HepG2 (cell line): ENCODE measurements around the gene ELP2. TPM values are rescaled to one million over a fixed set of nuclear protein-coding genes. Genes with fewer than 3 reads are reported as not detected.

ENCODE experiments used
- ATAC-seq: fragments of 200-7000 bp; cut with Tn5 transposase; 3 replicates; pipeline ENCODE4 v1.9.1; 2020; ENCODE audit warnings: mild to moderate bottlenecking, moderate library complexity
- BruUV-seq: library from RNA; stranded (reverse); fragments of 400-500 nt; replicated peaks from 2 replicates; lab custom pipeline; 2021; lab: Mats Ljungman, UMichigan
- CTCF ChIA-PET: fragments of 300-600 bp; formaldehyde crosslinking; extraction: SDS; loops from one replicate; lab custom pipeline; 2021; ENCODE audit warnings: low total read pairs, inconsistent platforms, low intra/inter-chr PET ratio; lab: Yijun Ruan, JAX
- POLR2A ChIA-PET: fragments of 350-600 bp; sonication (Branson Sonifier 250); formaldehyde crosslinking; loops from one replicate; lab custom pipeline; 2020; ENCODE audit warnings: antibody characterized with exemption, inconsistent platforms; lab: Yijun Ruan, JAX
- DNase-seq: peaks from one replicate; pipeline ENCODE4 v3.0.0-alpha.2; 2015; ENCODE audit warnings: low spot score
- FAIRE-seq: peaks from 3 replicates; lab custom pipeline; 2011; peaks lifted over from hg19 to GRCh38; lab: Jason Lieb, UNC
- H2AFZ ChIP-seq: one replicate; pipeline ENCODE4 v1.6.1; 2011; ENCODE audit warnings: low read length, inconsistent platforms
- H3K27ac ChIP-seq: fragments of 300-600 bp; 3 replicates; pipeline ENCODE4 v1.8.0; 2011; ENCODE audit warnings: mixed run types, mild to moderate bottlenecking, mixed read lengths, low read length, inconsistent platforms; ENCODE audit not compliant: insufficient read depth; ENCODE audit errors: extremely low read length
- H3K27me3 ChIP-seq, 2 experiments: fragments of 200-600 bp in 1 of 2; 2 replicates in 1 of 2; 3 replicates in 1 of 2; pipeline versions ENCODE4 v1.6.0 to v1.8.0; 2011; ENCODE audit warnings: low read length in 2 of 2, mild to moderate bottlenecking in 2 of 2, moderate library complexity in 2 of 2, inconsistent platforms in 1 of 2; ENCODE audit not compliant: insufficient read depth in 2 of 2, control insufficient read depth in 1 of 2
- H3K36me3 ChIP-seq, 2 experiments: fragments of 200-600 bp in 1 of 2; replicated peaks in 1 of 2; 2 replicates in 1 of 2; 3 replicates in 1 of 2; pipeline versions ENCODE4 v1.5.1 to v1.8.0; 2011; ENCODE audit warnings: low read length in 2 of 2, inconsistent platforms in 1 of 2; ENCODE audit not compliant: insufficient read depth in 2 of 2, control insufficient read depth in 1 of 2
- H3K4me1 ChIP-seq: 2 replicates; pipeline ENCODE4 v1.5.1; 2012; ENCODE audit warnings: low read length, inconsistent platforms; ENCODE audit not compliant: insufficient read depth
- H3K4me2 ChIP-seq: 2 replicates; pipeline ENCODE4 v1.6.0; 2011; ENCODE audit warnings: low read depth, low read length, inconsistent platforms
- H3K4me3 ChIP-seq, 3 experiments: fragments of 200-600 bp in 1 of 3; sonication (generic), shearing (Covaris generic) in 1 of 3; replicated peaks in 1 of 3; 2 replicates each; pipeline ENCODE4 v1.5.1; 2011 to 2016; ENCODE audit warnings: low read length in 3 of 3, inconsistent platforms in 2 of 3, low read depth in 2 of 3, mild to moderate bottlenecking in 2 of 3, control low read depth in 1 of 3, mixed read lengths in 1 of 3; ENCODE audit not compliant: insufficient read depth in 1 of 3
- H3K79me2 ChIP-seq: one replicate; pipeline ENCODE4 v1.6.1; 2011; ENCODE audit warnings: low read length, inconsistent platforms; ENCODE audit not compliant: insufficient read depth
- H3K9ac ChIP-seq: 2 replicates; pipeline ENCODE4 v1.6.0; 2011; ENCODE audit warnings: mild to moderate bottlenecking, low read depth, low read length, inconsistent platforms; ENCODE audit not compliant: insufficient read depth
- H3K9me3 ChIP-seq: 2 replicates; pipeline ENCODE4 v1.5.1; 2012; ENCODE audit warnings: mild to moderate bottlenecking, low read length
- H4K20me1 ChIP-seq: 2 replicates; pipeline ENCODE4 v1.6.0; 2011; ENCODE audit warnings: inconsistent platforms, mild to moderate bottlenecking, low read length, moderate library complexity; ENCODE audit not compliant: insufficient read depth
- AGO1 ChIP-seq: fragments of 200-400 bp; formaldehyde crosslinking; IDR thresholded peaks from 2 replicates; pipeline ENCODE4 v1.6.1; 2017; ENCODE audit warnings: mild to moderate bottlenecking, low read depth, low read length, moderate library complexity; ENCODE audit not compliant: poor library complexity, severe bottlenecking
- ATAD3A ChIP-seq: sonication (generic); formaldehyde crosslinking; IDR thresholded peaks from 2 replicates; pipeline ENCODE4 v1.4.0; 2020; ENCODE audit warnings: missing genetic modification reagents
- GABPB1 ChIP-seq: IDR thresholded peaks from 2 replicates; pipeline ENCODE4 v1.6.1; 2016; ENCODE audit warnings: mild to moderate bottlenecking, missing genetic modification reagents, moderate library complexity, missing compliant biosample characterization
- GFI1 ChIP-seq: sonication (generic); formaldehyde crosslinking; IDR thresholded peaks from 2 replicates; pipeline ENCODE4 v1.5.0; 2020; ENCODE audit warnings: missing genetic modification reagents, mild to moderate bottlenecking, borderline replicate concordance
- KLF12 ChIP-seq: sonication (generic); formaldehyde crosslinking; IDR thresholded peaks from 2 replicates; pipeline ENCODE4 v1.4.0; 2020; ENCODE audit warnings: missing genetic modification reagents, borderline replicate concordance
- RCOR2 ChIP-seq: IDR thresholded peaks from 2 replicates; pipeline ENCODE4 v1.6.1; 2016; ENCODE audit warnings: missing biosample characterization, missing genetic modification reagents
- TAF15 ChIP-seq: fragments of 200-400 bp; formaldehyde crosslinking; IDR thresholded peaks from one replicate; pipeline ENCODE4 v1.6.1; 2018; ENCODE audit warnings: mild to moderate bottlenecking, low read depth, low read length; ENCODE audit not compliant: poor library complexity, severe bottlenecking
- ZNF101 ChIP-seq: sonication (generic); formaldehyde crosslinking; IDR thresholded peaks from 2 replicates; pipeline ENCODE4 v1.4.0; 2020; ENCODE audit warnings: mild to moderate bottlenecking, low read depth, missing genetic modification reagents, borderline replicate concordance
- ZNF256 ChIP-seq: sonication (generic); formaldehyde crosslinking; conservative IDR thresholded peaks from 2 replicates; pipeline ENCODE4 v1.4.0; 2020; ENCODE audit warnings: missing genetic modification reagents
- ZNF660 ChIP-seq: sonication (generic); formaldehyde crosslinking; IDR thresholded peaks from 2 replicates; pipeline ENCODE4 v1.5.1; 2020; ENCODE audit warnings: mild to moderate bottlenecking, low read depth, missing genetic modification reagents, borderline replicate concordance
- ZNF674 ChIP-seq: sonication (generic); formaldehyde crosslinking; IDR thresholded peaks from 2 replicates; pipeline ENCODE4 v1.5.0; 2020; ENCODE audit warnings: low read depth, mild to moderate bottlenecking, missing genetic modification reagents
- ZNF749 ChIP-seq: sonication (generic); formaldehyde crosslinking; IDR thresholded peaks from 2 replicates; pipeline ENCODE4 v1.8.0; 2022; ENCODE audit warnings: mild to moderate bottlenecking, missing genetic modification reagents, moderate library complexity, borderline replicate concordance
- WGBS: methylation state at CpG from one replicate; pipeline ENCODE4 v1.1.6; 2017; ENCODE audit warnings: low lambda C conversion rate; 5-methylcytosine and 5-hydroxymethylcytosine counted together
- in situ Hi-C: cut with HindIII; loops from 2 replicates; pipeline ENCODE4 v1.10.0; 2017; ENCODE audit warnings: low pct_unique_long_range_greater_than_20kb; ENCODE audit not compliant: extremely low pct_ligation_motif_present
- intact Hi-C: fragments of 100-400 bp; cut with micrococcal nuclease; formaldehyde crosslinking; loops from one replicate; pipeline ENCODE4 v1.10.0; 2022; ENCODE audit not compliant: unreplicated experiment
- polyA plus RNA-seq, 8 experiments: library from polyadenylated mRNA; depleted of rRNA in 3 of 8; stranded (reverse) in 7 of 8; unstranded in 1 of 8; fragments of >200 nt; fragmentation: Illumina TruSeq in 4 of 8; extraction: Trizol in 4 of 8; gene quantifications; 2 replicates each; pipeline versions ENCODE4 v1.2.1 to v1.2.3, GENCODE V29; 2011 to 2016; ENCODE audit warnings: low read depth in 4 of 8, missing spikeins in 1 of 8, mixed read lengths in 1 of 8; ENCODE audit not compliant: insufficient read depth in 1 of 8
- total RNA-seq, 5 experiments: library from RNA; depleted of rRNA; stranded (reverse); fragments of >200 nt; fragmentation: Illumina TruSeq; extraction: Trizol; gene quantifications; 2 replicates each; pipeline ENCODE4 v1.2.3, GENCODE V29; 2016; ENCODE audit warnings: low read depth in 1 of 5
- TF ChIP-seq, protein P1 (sequence below), 2 experiments: sonication (generic) in 1 of 2; formaldehyde crosslinking in 1 of 2; IDR thresholded peaks; 2 replicates each; pipeline versions ENCODE4 v1.4.0 to v1.6.1; 2018 to 2020; ENCODE audit warnings: missing genetic modification reagents in 2 of 2, borderline replicate concordance in 1 of 2, low read depth in 1 of 2, mild to moderate bottlenecking in 1 of 2, missing biosample characterization in 1 of 2
- TF ChIP-seq, protein P2 (sequence below): sonication (generic); formaldehyde crosslinking; IDR thresholded peaks from 2 replicates; pipeline ENCODE4 v1.5.0; 2020; ENCODE audit warnings: missing genetic modification reagents, mild to moderate bottlenecking, borderline replicate concordance
- TF ChIP-seq, protein P3 (sequence below): IDR thresholded peaks from 2 replicates; pipeline ENCODE4 v1.6.1; 2016; ENCODE audit warnings: low read depth, control low read depth

Gene ELP2
- total and polyA plus RNA-seq, 2 of the 13 experiments (the other 11 are each of a cell fraction or from before 2014, with no cell fraction given): 98.7 to 100 TPM

DNA sequence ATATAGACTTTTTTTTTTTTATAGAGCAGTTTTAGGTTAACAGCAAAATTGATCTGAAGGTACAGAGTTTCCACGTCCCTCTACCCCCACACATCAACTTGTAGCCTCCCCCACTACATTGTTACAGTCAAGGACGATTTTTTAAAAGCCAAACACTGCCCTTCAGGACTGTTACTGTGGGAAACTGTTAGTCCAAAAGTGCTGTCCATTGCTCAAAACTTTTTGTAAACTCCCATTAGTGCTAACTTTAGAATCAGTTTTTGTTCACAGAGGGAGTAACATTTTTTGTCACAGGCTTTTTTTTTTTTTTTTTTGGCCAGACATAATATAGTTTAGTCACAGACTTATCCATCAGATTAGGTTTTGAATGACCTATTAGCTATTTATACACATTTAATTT lies 24.1 kb downstream of the ELP2 start (continued):
- TF ChIP-seq, protein P1, sequence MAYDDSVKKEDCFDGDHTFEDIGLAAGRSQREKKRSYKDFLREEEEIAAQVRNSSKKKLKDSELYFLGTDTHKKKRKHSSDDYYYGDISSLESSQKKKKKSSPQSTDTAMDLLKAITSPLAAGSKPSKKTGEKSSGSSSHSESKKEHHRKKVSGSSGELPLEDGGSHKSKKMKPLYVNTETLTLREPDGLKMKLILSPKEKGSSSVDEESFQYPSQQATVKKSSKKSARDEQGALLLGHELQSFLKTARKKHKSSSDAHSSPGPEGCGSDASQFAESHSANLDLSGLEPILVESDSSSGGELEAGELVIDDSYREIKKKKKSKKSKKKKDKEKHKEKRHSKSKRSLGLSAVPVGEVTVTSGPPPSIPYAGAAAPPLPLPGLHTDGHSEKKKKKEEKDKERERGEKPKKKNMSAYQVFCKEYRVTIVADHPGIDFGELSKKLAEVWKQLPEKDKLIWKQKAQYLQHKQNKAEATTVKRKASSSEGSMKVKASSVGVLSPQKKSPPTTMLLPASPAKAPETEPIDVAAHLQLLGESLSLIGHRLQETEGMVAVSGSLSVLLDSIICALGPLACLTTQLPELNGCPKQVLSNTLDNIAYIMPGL (CRISPR knock-in tag; IDR thresholded peaks at IDR 0.05; ENCODE audit: borderline replicate concordance in 1 of 2, low read depth in 1 of 2): no peak
- TF ChIP-seq ZNF660 (CRISPR knock-in tag) (no peak), ZNF674 (no peak), GFI1 (CRISPR knock-in tag) (no peak)

DNA sequence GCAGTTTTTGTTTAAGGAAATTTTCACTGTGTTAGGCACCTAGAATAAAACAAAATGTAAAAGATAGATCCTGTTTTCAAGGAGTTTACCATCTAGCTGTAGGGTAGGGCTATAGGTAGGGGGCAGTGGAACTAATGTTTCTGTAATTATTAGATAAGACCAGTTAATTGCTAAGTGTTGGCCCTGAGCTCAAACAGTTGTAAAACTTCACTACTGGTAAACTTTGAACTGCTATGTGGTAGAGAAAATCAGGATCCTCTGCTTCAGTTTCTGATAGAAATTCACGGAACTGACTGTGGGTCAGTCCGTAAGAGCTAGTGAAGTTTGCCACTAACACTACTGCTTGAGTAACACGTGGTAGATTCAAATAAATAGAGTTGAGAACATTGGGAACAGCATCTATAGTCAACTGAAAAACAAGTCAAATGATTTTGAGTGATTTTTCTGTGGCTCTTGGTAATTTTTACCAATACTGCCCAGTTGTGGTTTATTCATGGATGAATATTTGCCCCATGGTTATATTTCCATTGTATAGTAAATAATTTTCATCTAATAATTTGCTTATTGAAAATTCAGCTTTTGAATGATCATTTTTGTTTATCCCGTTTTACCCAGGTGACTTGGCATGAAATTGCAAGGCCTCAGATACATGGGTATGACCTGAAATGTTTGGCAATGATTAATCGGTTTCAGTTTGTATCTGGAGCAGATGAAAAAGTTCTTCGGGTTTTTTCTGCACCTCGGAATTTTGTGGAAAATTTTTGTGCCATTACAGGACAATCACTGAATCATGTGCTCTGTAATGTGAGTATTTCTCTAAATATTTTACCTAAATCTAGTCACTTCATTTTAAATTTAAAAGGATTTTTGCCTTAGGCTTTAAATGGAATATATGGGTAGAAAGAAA lies 26.4 kb downstream of the ELP2 start:
- Histone ChIP-seq H3K9ac (no peak overlapping the region), H3K79me2 (peaks cover 5% of the 10 kb centered on the region), H3K4me1 (peaks cover 23% of the 10 kb centered on the region), H3K27ac (no peak overlapping the region), H3K4me2 (no peak overlapping the region), H3K4me3 (no peak overlapping the region), H3K27me3 (no peaks in the 10 kb centered on the region), H3K36me3 (peaks cover 15 to 84% of the 10 kb centered on the region in 2 experiments), H4K20me1 (no peaks in the 10 kb centered on the region), H2AFZ (no peak overlapping the region), H3K9me3 (no peaks in the 10 kb centered on the region)
- in situ Hi-C loops (no loop called here), intact Hi-C loops (no loop called here)
- 97% methylated on average over 7 of the region's 7 CpGs for WGBS
- ChIA-PET POLR2A (interaction anchor here (1.3 kb wide), 1 partner anchor 32 kb away, joined by 3 read pairs; no protein-coding TSS in a partner anchor), CTCF (no interaction called here)
- TF ChIP-seq ZNF749 (CRISPR knock-in tag) (no peak), KLF12 (CRISPR knock-in tag) (no peak), RCOR2 (no peak), GABPB1 (no peak), ATAD3A (CRISPR knock-in tag) (no peak), TAF15 (no peak), AGO1 (no peak), ZNF256 (no peak), ZNF101 (CRISPR knock-in tag) (no peak)
- TF ChIP-seq, protein P2, sequence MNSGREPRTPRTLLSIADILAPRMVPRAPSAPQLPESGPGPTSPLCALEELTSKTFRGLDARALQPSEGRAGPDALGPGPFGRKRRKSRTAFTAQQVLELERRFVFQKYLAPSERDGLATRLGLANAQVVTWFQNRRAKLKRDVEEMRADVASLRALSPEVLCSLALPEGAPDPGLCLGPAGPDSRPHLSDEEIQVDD (CRISPR knock-in tag): no peak
- TF ChIP-seq, protein P3, sequence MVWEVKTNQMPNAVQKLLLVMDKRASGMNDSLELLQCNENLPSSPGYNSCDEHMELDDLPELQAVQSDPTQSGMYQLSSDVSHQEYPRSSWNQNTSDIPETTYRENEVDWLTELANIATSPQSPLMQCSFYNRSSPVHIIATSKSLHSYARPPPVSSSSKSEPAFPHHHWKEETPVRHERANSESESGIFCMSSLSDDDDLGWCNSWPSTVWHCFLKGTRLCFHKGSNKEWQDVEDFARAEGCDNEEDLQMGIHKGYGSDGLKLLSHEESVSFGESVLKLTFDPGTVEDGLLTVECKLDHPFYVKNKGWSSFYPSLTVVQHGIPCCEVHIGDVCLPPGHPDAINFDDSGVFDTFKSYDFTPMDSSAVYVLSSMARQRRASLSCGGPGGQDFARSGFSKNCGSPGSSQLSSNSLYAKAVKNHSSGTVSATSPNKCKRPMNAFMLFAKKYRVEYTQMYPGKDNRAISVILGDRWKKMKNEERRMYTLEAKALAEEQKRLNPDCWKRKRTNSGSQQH: no peak
- no TSS peak for BruUV-seq
- FAIRE-seq (no peak), DNase-seq (no peak), ATAC-seq (no peak)
